PC-9 (cell line): ENCODE measurements around the gene DLEU7. TPM values are rescaled to one million over a fixed set of nuclear protein-coding genes. Genes with fewer than 3 reads are reported as not detected.
A peak's percentile ranks its signal among the peaks of the same experiment; 100 is the strongest.

ENCODE experiments used
- BruUV-seq: library from RNA; stranded (reverse); fragments of 400-500 nt; replicated peaks from 2 replicates; lab custom pipeline; 2021; lab: Mats Ljungman, UMichigan
- CTCF ChIA-PET: fragments of 300-600 bp; sonication (Branson Sonifier 250); formaldehyde crosslinking; loops from one replicate; lab custom pipeline; 2022; ENCODE audit warnings: antibody characterized with exemption; lab: Charles Lee
- POLR2A ChIA-PET: fragments of 300-600 bp; sonication (Branson Sonifier 250); formaldehyde crosslinking; loops from one replicate; lab custom pipeline; 2022; ENCODE audit warnings: antibody characterized with exemption; ENCODE audit not compliant: unreplicated experiment; lab: Charles Lee
- DNase-seq, 2 experiments: peaks; one replicate each; pipeline versions ENCODE4 v3.0.0 to v3.0.0-alpha.2; 2015 to 2022; ENCODE audit warnings: mixed read lengths in 1 of 2
- H2AFZ ChIP-seq: fragments of 200-600 bp; sonication (generic); 2 replicates; pipeline ENCODE4 v1.8.1; 2017; ENCODE audit warnings: antibody characterized with exemption
- H3F3A ChIP-seq: fragments of 200-600 bp; sonication (generic); 2 replicates; pipeline ENCODE4 v1.8.1; 2017; ENCODE audit warnings: antibody characterized with exemption, mild to moderate bottlenecking, low read depth; ENCODE audit not compliant: insufficient read depth
- H3K27ac ChIP-seq: fragments of 200-600 bp; sonication (generic); 2 replicates; pipeline ENCODE4 v1.6.1; 2016; ENCODE audit warnings: mixed run types
- H3K27me3 ChIP-seq: fragments of 200-600 bp; sonication (generic); 2 replicates; pipeline ENCODE4 v1.6.1; 2016; ENCODE audit warnings: low read depth, mixed run types; ENCODE audit not compliant: insufficient read depth
- H3K36me3 ChIP-seq: fragments of 200-600 bp; sonication (generic); 2 replicates; pipeline ENCODE4 v1.6.1; 2016; ENCODE audit warnings: low read depth, mixed run types
- H3K4me1 ChIP-seq: fragments of 200-600 bp; sonication (generic); replicated peaks from 2 replicates; pipeline ENCODE4 v1.6.1; 2016; ENCODE audit warnings: mixed run types; ENCODE audit not compliant: insufficient read depth
- H3K4me2 ChIP-seq: fragments of 200-600 bp; sonication (generic); 2 replicates; pipeline ENCODE4 v1.6.1; 2017; ENCODE audit warnings: mixed run types
- H3K4me3 ChIP-seq: fragments of 200-600 bp; sonication (generic); 2 replicates; pipeline ENCODE4 v1.6.1; 2016; ENCODE audit warnings: mixed run types
- H3K79me2 ChIP-seq: fragments of 200-600 bp; sonication (generic); 2 replicates; pipeline ENCODE4 v1.6.1; 2017; ENCODE audit warnings: low read depth, mixed run types
- H3K9me2 ChIP-seq: fragments of 200-600 bp; sonication (generic); 2 replicates; pipeline ENCODE4 v1.8.1; 2017; ENCODE audit warnings: mild to moderate bottlenecking; ENCODE audit not compliant: insufficient read depth
- H3K9me3 ChIP-seq: fragments of 200-600 bp; sonication (generic); 2 replicates; pipeline ENCODE4 v1.8.1; 2016; ENCODE audit warnings: low read depth; ENCODE audit not compliant: insufficient read depth
- H4K20me1 ChIP-seq: fragments of 200-600 bp; sonication (generic); 2 replicates; pipeline ENCODE4 v1.8.1; 2017; ENCODE audit not compliant: insufficient read depth
- EZH2 ChIP-seq: fragments of 200-600 bp; sonication (generic); IDR thresholded peaks from 2 replicates; pipeline ENCODE4 v1.8.0; 2017; ENCODE audit warnings: antibody characterized with exemption, low read depth
- intact Hi-C: fragments of 100-400 bp; cut with micrococcal nuclease; formaldehyde crosslinking; loops from one replicate; pipeline ENCODE4 v1.10.0; 2022; ENCODE audit not compliant: unreplicated experiment
- total RNA-seq: library from RNA; stranded (reverse); gene quantifications from 2 replicates; pipeline ENCODE4 v1.2.3, GENCODE V29; 2021
- TF ChIP-seq, protein P1 (sequence below): fragments of 200-600 bp; sonication (generic); conservative IDR thresholded peaks from 2 replicates; pipeline ENCODE4 v1.6.1; 2017; ENCODE audit warnings: mixed run types, antibody characterized with exemption, mild to moderate bottlenecking, moderate library complexity

DLEU7 gene
- total RNA-seq, 1 experiment from 2014 or later, result not detected

- H3K79me2 ChIP-seq, result no peaks in the 10 kb centered on the region
- H3K27me3 ChIP-seq, result no peaks in the 10 kb centered on the region
- intact Hi-C loops, result loop anchor here (10.0 kb wide), 1 partner anchor 631 kb away; no protein-coding TSS in a partner anchor
- H3K4me1 ChIP-seq, result no peaks in the 10 kb centered on the region
- H4K20me1 ChIP-seq, result no peaks in the 10 kb centered on the region
- BruUV-seq, result no TSS peak
- H3K9me2 ChIP-seq, result no peaks in the 10 kb centered on the region
- H3K4me2 ChIP-seq, result no peak overlapping the region
- H3K9me3 ChIP-seq, result peaks cover 6% of the 10 kb centered on the region
- no peaks in the 10 kb centered on the region for H3K36me3 ChIP-seq
- ChIA-PET POLR2A (no interaction called here), CTCF (no interaction called here)
- no peak overlapping the region for H3K4me3 ChIP-seq
- no peak overlapping the region for H3K27ac ChIP-seq
- H2AFZ ChIP-seq, result no peak overlapping the region
- no peak for DNase-seq
- H3F3A ChIP-seq, result no peaks in the 10 kb centered on the region
- TF ChIP-seq, protein P1, sequence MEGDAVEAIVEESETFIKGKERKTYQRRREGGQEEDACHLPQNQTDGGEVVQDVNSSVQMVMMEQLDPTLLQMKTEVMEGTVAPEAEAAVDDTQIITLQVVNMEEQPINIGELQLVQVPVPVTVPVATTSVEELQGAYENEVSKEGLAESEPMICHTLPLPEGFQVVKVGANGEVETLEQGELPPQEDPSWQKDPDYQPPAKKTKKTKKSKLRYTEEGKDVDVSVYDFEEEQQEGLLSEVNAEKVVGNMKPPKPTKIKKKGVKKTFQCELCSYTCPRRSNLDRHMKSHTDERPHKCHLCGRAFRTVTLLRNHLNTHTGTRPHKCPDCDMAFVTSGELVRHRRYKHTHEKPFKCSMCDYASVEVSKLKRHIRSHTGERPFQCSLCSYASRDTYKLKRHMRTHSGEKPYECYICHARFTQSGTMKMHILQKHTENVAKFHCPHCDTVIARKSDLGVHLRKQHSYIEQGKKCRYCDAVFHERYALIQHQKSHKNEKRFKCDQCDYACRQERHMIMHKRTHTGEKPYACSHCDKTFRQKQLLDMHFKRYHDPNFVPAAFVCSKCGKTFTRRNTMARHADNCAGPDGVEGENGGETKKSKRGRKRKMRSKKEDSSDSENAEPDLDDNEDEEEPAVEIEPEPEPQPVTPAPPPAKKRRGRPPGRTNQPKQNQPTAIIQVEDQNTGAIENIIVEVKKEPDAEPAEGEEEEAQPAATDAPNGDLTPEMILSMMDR, result peak; percentile 58
- no peak for TF ChIP-seq EZH2
Observed at GRCh38 chr13:50805805-50806204, 37.7 kb downstream of the DLEU7 start.

DNA sequence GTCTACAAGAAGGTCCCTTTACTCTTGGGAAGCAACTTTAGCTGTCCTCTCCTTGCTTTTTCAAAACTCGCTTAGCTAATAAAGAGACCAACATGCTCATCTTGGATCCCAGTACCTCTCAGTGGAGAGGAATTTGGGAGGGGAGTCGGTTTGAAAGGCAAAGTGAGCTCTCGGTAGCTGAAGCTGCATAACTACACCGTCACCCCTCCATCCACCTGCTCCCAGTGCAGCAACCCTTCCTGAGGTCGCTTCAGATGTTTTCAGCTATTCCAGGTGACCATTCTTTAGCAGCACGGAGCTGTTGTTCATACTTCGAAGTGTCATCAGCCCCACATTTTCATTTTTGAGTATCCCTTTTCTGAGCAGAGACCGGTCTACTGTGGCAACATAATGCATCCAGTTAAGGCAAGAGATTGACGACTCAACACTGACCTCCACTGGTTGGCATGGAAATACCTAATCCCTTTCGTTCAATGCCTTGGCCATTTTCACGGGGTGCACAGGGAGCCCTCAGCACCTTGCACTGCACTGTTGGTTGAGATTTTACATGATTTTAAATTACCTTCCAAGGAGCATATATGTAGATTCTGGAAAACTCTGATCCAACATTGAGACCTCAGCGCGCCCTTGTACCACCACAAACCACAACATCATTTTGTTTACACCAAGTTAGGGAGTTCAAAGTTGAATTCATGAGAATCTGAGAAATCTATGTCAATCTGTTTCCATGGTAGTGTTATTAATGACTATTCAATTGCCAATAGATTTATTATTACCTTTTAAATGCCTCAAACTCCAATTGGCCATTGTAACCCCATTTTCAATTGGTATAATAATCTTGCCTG, 42.2 kb downstream of the DLEU7 start:
- Histone ChIP-seq H3K4me1 (peaks cover 6% of the 10 kb centered on the region; the same call in 1 of the 2 replicates), H3K79me2 (no peaks in the 10 kb centered on the region), H3K27ac (no peak overlapping the region), H2AFZ (no peak overlapping the region), H3K4me3 (no peak overlapping the region), H3F3A (no peaks in the 10 kb centered on the region), H3K36me3 (no peaks in the 10 kb centered on the region), H4K20me1 (no peaks in the 10 kb centered on the region), H3K27me3 (no peaks in the 10 kb centered on the region), H3K9me3 (peaks cover 6% of the 10 kb centered on the region), H3K4me2 (no peak overlapping the region), H3K9me2 (no peaks in the 10 kb centered on the region)
- POLR2A ChIA-PET, result no interaction called here
- intact Hi-C loops, result loop anchor here (1.0 to 10.0 kb wide), 6 partner anchors 111 to 825 kb away; no protein-coding TSS in a partner anchor
- CTCF ChIA-PET, result interaction anchor here (0.6 kb wide), 1 partner anchor 8 kb away, joined by 3 read pairs; no protein-coding TSS in a partner anchor
- TF ChIP-seq, protein P1, result peak; percentile 76
- no peak for TF ChIP-seq EZH2
- BruUV-seq, result no TSS peak
- peak in 1 of 2 experiments; percentile 47 for DNase-seq

DNA sequence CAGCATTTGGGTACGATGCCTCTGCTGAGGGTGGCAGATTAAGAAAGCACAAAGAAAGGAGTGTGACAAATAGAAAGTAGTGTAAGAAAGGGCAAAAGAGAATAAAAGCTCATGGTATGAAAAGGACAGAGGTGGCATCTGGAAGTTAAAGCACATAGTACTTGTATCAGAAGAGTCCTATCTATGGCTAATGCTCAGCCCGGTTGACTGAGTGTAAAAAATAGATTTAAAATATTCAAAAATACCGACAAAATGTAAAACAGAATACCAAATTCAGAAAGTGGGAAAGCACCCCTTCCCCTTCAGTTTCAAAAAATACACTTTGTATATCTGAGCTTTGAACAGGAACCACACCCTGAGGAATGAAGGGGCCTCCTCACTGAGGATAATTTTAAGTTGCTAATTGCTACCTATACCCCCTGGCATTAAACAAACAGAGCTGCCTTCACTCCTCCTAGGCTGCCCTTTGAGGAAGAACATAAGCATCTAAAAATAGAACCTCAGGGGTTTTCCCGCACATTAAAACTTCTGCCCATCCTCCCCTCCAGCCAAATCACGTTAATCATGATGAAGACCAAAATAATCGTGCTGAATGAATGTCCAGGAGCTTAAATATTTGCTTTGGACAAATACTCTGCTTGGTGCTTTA, 43.3 kb downstream of the DLEU7 start:
- Histone ChIP-seq H3K4me2 (no peak overlapping the region), H2AFZ (no peak overlapping the region), H3K4me3 (no peak overlapping the region), H3K27me3 (no peaks in the 10 kb centered on the region), H3K9me2 (no peaks in the 10 kb centered on the region), H3K4me1 (peaks cover 6% of the 10 kb centered on the region; the same call in 1 of the 2 replicates), H4K20me1 (no peaks in the 10 kb centered on the region), H3K36me3 (no peaks in the 10 kb centered on the region), H3K9me3 (peaks cover 6% of the 10 kb centered on the region), H3F3A (no peaks in the 10 kb centered on the region), H3K79me2 (no peaks in the 10 kb centered on the region), H3K27ac (no peak overlapping the region)
- BruUV-seq, result no TSS peak
- CTCF ChIA-PET, result no interaction called here
- POLR2A ChIA-PET, result interaction anchor here (0.6 kb wide), 1 partner anchor 69 kb away, joined by 16 read pairs; no protein-coding TSS in a partner anchor
- intact Hi-C loops, result loop anchor here (2.0 to 10.0 kb wide), 4 partner anchors 112 to 823 kb away; no protein-coding TSS in a partner anchor
- no peak for DNase-seq
- TF ChIP-seq, protein P1, result no peak
- TF ChIP-seq EZH2, result no peak
